Measurements from ENCODE around the gene SPATA6L.

SPATA6L gene, protein sequence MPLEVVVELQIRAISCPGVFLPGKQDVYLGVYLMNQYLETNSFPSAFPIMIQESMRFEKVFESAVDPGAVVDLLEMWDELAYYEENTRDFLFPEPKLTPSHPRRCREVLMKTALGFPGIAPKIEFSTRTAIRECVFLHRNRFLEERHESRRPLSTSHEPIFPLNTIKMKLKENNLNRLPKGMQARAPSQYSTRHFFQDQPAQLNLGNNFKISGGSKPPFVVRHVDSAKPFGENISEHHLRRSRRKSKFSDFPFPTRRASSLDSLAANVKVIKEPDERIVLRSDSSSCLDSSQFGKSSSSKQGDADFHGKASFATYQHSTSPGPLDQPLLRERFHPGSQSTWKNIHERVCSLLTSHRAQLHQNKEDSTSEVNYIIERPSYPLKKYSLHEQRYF

GRCh38 chr9:4666042-4666699, at the start of gene SPATA6L:
Gene SPATA6L, minus strand, starts transcription at chr9:4666480. Its CDS starts 230 bp downstream, at chr9:4666250.
- peak within 1 kb of the TSS; percentile 75 for H3K27ac ChIP-seq
- DNase-seq (ENCODE audit: low read depth, low spot score): no peak

DNA sequence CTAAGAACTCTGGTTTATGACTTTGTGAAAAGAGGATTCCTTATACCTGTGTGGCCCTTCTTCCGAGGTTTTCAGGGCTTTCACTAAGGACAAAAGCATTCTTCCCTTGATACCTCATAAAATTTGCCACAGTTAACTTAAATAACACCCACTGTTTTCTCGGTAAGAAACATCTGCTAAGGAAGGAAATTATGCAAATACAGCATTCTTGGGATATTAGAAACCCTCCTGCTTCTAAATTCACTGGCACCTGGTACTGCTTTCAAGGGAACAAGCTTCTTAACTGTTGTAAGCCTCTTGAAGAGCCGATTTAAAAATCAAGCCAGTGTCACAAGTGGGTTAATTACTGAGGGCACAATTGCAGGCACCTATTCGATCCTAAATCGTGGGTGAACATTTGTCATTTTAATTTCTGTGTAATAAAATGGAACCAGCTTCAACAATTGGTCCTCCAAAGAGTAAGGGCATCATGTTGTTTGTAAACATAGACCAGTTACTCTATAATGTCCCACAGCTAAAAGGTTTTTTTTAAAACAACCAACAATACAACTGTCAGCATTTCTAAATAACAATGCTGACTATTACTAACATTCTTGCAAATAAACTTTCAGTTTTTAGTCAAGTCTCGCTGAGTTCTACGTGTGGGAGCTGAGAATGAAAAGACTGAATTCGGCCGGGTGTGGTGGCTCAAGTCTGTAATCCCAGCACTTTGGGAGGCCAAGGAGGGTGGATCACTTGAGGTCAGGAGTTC, 48.2 kb upstream of the SPATA6L start:
- DNase-seq (ENCODE audit: low read depth, low spot score): no peak

DNA sequence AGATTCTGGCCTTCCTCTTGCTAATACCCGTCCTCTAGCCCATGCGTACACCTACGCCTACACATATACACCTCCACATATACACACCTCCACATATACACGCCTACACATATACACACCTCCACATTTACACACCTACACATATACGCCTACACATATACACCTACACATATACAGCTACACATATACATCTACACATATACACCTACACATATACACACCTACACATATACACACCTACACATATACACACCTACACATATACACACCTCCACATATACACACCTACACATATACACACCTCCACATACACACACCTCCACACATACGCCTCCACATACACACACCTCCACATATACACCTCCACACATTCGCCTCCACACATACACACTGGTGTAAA, 47.6 kb upstream of the SPATA6L start:
- DNase-seq (ENCODE audit: low read depth, low spot score): no peak
- no peak overlapping the region for H3K27ac ChIP-seq

More for the DNA sequence above, 48.2 kb upstream of the SPATA6L start:
- no peak overlapping the region for H3K27ac ChIP-seq

GRCh38 chr9:4709380-4709779, 43.1 kb upstream of the SPATA6L start:
- no peak overlapping the region for H3K27ac ChIP-seq
- DNase-seq (ENCODE audit: low read depth, low spot score): no peak

DNA sequence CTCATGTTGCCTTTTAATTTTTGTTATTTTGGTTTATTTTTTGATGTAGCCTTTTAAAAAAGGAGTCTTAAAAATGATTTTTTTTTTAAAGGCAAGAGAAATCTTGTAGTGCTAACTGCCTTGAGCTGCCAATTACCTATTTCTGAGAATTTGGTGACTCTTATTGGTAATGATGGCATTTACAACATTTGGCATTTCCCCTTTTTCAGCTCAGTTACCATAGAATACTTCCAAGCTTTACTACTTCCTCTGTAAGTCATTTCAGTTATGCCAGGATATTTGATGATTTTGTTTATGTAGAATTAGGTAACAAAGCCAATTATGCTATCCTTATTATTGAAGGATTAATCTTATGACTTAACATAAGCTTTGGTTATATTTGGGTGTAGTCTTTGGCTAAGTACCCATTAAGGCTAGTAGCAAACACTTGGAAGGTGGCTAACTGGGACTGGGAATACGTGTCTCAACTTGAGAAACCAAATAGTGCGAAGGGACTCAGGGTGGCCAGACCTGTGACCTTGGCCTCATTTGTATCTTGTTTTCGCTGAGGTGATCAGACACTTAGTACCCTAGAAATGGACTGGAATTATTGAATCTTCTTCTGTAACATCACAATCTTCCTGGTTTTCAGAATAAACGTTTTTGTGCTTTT, 40.8 kb upstream of the SPATA6L start:
- no peak for DNase-seq (ENCODE audit: low read depth, low spot score)
- H3K27ac ChIP-seq: no peak overlapping the region

DNA sequence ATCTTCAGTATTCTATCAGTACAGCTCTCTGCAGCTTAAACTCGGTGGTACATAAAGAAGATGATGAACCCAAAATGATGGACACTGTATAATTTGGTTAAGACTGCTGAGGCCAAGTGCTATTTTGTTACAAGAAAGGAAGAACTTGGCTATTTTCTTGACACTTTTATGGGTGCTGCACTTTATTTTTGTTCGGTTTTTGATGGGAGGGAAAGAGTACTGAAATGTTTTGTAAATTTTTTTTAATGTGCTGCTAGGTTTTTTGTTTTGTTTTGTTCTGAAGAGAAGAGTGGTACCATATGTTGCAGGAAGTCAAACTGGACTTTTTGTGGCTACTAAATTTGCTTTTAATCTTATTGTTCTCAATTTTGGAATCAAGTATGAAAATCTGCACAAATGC, 39.7 kb upstream of the SPATA6L start:
- H3K27ac ChIP-seq: no peak overlapping the region
- DNase-seq (ENCODE audit: low read depth, low spot score): no peak

GRCh38 chr9:4704129-4704528, 37.8 kb upstream of the SPATA6L start:
- peak overlapping the region; percentile 39 for H3K27ac ChIP-seq
- peak; percentile 12 for DNase-seq (ENCODE audit: low read depth, low spot score)

- no peak for DNase-seq (ENCODE audit: low read depth, low spot score)
- H3K27ac ChIP-seq: no peak overlapping the region
Observed at GRCh38 chr9:4701526-4701925, 35.2 kb upstream of the SPATA6L start.

GRCh38 chr9:4700932-4701331, 34.7 kb upstream of the SPATA6L start:
- H3K27ac ChIP-seq: no peak overlapping the region
- no peak for DNase-seq (ENCODE audit: low read depth, low spot score)

DNA sequence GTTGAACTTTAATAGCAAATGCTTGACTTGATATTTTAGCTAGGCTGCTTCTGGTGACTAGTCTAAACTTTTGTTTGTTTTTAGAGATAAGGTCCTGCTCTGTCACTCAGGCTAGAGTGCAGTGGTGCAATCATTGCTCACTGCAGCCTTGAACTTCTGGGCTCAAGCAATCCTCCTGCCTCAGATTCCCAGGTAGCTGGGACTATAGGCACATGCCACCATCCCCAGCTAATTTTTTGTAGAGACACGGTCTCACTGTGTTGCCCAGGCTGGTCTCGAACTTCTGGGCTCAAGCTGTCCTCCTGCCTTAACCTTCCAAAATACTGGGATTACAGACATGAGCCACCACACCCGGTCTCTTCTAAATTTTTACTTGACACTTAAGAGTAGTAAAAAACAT, 33.8 kb upstream of the SPATA6L start:
- DNase-seq (ENCODE audit: low read depth, low spot score): no peak
- no peak overlapping the region for H3K27ac ChIP-seq

DNA sequence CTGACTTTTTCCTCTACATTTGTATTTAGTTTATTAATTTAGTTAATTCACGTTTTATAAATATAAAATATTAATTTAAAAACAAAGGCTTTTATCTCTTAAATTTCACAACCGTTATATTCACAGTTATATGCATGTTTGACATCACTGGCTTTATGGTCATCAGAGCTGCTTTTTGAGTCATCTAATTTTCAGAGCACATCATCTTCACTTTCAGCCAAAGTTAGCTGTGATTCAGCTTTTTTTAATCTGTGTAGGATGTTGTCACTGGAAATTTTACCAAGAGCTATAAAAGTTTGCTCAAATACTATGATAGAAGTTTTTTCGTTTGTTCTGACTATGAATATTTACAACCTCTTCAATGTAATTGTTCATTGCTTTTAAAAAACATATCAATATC, 25.5 kb upstream of the SPATA6L start:
- no peak overlapping the region for H3K27ac ChIP-seq
- no peak for DNase-seq (ENCODE audit: low read depth, low spot score)

DNA sequence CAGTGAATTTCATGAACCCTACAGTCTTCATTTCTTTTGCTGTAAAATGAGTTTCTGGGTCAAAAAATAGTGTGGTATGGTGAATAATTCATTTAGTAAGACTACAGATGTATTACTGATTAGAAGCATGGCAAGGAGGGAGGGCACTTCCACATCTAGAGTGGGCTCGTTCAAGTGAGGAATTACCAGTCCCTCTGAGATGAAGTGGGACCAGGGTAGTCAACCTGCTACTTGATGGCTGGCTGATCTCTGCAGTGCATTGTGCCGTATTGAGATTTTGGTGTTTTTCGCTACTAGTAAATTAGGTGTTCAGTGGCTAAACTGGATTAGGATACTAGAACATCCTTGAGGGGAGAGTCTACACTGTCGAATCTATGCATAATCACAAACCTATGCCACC, 23.9 kb upstream of the SPATA6L start:
- H3K27ac ChIP-seq: peak overlapping the region; percentile 38
- no peak for DNase-seq (ENCODE audit: low read depth, low spot score)

GRCh38 chr9:4689687-4690104, 23.4 kb upstream of the SPATA6L start:
- no peak for DNase-seq (ENCODE audit: low read depth, low spot score)

DNA sequence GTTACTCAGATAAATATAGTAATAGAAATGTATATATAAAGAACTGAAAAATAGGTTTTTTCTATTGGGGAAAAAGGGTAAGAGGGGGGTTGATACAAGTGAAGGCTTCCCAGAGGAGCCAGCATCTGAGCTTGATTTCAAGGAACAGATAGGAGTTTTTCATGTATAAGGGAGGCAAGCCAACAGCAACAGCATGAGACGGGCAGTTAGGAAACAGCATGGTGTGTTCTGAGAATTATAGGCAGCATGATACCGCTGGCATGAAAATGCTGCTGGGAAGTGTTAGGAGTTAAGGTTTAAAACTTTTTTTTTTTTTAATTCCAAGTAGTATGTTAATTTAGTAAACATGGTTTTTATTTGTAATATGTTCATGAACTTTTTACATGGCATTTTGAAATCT, 22.7 kb upstream of the SPATA6L start:
- peak overlapping the region; percentile 38 for H3K27ac ChIP-seq

More at GRCh38 chr9:4689687-4690104, 23.4 kb upstream of the SPATA6L start:
- peak overlapping the region; percentile 38 for H3K27ac ChIP-seq

GRCh38 chr9:4686584-4686983, 20.3 kb upstream of the SPATA6L start:
- no peak overlapping the region for H3K27ac ChIP-seq
- DNase-seq (ENCODE audit: low read depth, low spot score): no peak

More for the DNA sequence above, 22.7 kb upstream of the SPATA6L start:
- no peak for DNase-seq (ENCODE audit: low read depth, low spot score)

DNA sequence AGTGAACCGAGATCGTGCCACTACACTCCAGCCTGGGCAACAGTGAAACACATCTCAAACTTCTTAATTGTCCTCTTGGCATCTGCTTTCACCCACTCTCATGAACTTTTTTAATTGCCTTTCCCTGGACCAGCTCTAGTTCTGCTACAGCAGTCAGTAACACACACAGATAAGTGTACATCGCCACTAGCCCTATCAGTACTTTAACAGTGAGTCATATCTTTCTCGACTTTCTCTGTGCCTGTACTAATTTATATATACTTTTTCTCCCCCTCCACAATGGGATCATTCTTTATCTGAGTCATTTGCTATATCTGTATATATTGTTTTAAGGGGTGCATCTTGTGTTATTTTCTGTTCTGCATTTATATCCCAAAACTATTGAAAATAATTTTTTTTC, 19.8 kb upstream of the SPATA6L start:
- DNase-seq (ENCODE audit: low read depth, low spot score): no peak
- no peak overlapping the region for H3K27ac ChIP-seq

GRCh38 chr9:4684820-4685219, 18.5 kb upstream of the SPATA6L start:
- H3K27ac ChIP-seq: no peak overlapping the region
- no peak for DNase-seq (ENCODE audit: low read depth, low spot score)

GRCh38 chr9:4680750-4681149, 14.5 kb upstream of the SPATA6L start:
- peak overlapping the region; percentile 92 for H3K27ac ChIP-seq
- DNase-seq (ENCODE audit: low read depth, low spot score): no peak

DNA sequence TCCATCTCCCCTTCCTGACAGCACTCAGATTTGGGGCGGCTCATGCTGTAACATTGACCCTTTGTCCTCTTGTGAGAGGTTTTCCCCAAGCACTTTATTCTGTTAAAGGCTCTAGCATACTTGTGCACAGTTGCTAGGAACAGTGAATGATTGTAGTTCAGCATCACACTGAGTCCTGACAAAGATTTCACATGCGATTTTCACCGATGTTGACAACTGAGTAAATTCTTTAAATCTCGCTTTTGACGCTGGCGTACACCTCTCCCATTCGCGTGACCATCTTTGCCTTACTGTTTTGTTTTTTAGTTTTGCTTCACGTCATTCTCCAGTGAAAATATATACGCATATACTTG, 13.9 kb upstream of the SPATA6L start:
- peak overlapping the region; percentile 92 for H3K27ac ChIP-seq
- no peak for DNase-seq (ENCODE audit: low read depth, low spot score)
